ENCODE results near the gene RPL37A.
A peak's percentile ranks its signal among the peaks of the same experiment; 100 is the strongest.

The RPL37A gene

GRCh38 chr2:216495656-216496055, 3.0 kb upstream of the RPL37A start:
- DNase-seq (ENCODE audit: low read depth): no peak
- TF ChIP-seq, protein P1, sequence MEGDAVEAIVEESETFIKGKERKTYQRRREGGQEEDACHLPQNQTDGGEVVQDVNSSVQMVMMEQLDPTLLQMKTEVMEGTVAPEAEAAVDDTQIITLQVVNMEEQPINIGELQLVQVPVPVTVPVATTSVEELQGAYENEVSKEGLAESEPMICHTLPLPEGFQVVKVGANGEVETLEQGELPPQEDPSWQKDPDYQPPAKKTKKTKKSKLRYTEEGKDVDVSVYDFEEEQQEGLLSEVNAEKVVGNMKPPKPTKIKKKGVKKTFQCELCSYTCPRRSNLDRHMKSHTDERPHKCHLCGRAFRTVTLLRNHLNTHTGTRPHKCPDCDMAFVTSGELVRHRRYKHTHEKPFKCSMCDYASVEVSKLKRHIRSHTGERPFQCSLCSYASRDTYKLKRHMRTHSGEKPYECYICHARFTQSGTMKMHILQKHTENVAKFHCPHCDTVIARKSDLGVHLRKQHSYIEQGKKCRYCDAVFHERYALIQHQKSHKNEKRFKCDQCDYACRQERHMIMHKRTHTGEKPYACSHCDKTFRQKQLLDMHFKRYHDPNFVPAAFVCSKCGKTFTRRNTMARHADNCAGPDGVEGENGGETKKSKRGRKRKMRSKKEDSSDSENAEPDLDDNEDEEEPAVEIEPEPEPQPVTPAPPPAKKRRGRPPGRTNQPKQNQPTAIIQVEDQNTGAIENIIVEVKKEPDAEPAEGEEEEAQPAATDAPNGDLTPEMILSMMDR (IDR thresholded peaks at IDR 0.05; ENCODE audit: insufficient read depth, low read depth, low read length, missing control alignments): no peak
- H3K4me3 ChIP-seq (ENCODE audit: low read length): no peak overlapping the region

DNA sequence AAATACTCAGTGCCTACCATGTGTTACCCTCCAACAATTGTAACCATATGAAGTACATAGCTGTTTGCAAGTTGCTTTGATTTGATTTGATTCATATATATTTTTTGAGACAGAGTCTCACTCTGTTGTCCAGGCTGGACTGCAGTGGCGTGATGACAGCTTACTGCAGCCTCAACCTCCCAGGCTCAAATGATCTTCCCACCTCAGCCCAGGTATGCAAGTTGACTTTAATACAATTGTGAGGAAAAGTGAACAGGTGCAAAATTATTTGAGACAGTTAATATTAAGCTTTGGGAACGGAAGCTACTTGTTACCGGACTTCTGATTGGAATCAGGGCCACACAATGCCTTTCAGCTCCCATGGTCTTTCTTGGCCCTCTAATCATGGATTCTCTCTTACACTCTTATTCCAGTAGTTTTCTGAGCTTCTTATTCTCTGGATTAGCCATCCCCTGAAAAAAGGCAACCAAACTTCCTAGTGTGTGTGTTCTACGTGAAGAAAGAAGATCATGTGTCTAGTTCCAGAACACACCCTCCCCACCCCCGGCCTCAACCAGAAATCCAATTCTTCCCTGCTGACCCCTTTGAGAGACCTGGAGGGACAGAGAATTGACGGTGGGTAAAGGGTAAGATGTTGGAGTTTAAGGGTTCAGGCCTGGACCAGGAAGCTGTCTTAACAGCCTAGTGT, 1.1 kb upstream of the RPL37A start:
- TF ChIP-seq, protein P1 (IDR thresholded peaks at IDR 0.05; ENCODE audit: insufficient read depth, low read depth, low read length, missing control alignments): no peak
- peak overlapping the region; percentile 95 for H3K4me3 ChIP-seq (ENCODE audit: low read length)
- DNase-seq (ENCODE audit: low read depth): no peak

DNA sequence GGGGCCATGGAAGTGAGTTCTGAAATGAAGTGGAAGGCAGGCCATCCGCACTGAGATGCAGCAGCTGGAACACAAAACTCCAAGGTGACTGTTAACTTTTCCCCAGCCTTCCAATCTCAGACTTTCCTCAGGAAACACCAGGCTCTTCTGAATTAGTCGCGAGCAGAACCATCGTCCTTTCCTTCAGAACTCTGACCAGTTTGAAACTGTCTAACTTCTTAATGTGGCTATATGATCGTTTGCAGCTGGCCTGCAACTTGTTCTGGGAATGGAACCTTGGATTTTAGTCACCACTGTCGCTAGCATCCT, 620 bp upstream of the RPL37A start:
- DNase-seq (ENCODE audit: low read depth): no peak

GRCh38 chr2:216499641-216500218, 1.1 kb downstream of the RPL37A start:
- H3K4me3 ChIP-seq (ENCODE audit: low read length): peak overlapping the region; percentile 95

More for the DNA sequence above, 620 bp upstream of the RPL37A start:
- TF ChIP-seq, protein P1 (IDR thresholded peaks at IDR 0.05; ENCODE audit: insufficient read depth, low read depth, low read length, missing control alignments): no peak
- H3K4me3 ChIP-seq (ENCODE audit: low read length): peak overlapping the region; percentile 95

GRCh38 chr2:216500572-216500971, 1.9 kb downstream of the RPL37A start:
- no peak for DNase-seq (ENCODE audit: low read depth)
- peak overlapping the region; percentile 95 for H3K4me3 ChIP-seq (ENCODE audit: low read length)

More at GRCh38 chr2:216499641-216500218, 1.1 kb downstream of the RPL37A start:
- TF ChIP-seq, protein P1 (IDR thresholded peaks at IDR 0.05; ENCODE audit: insufficient read depth, low read depth, low read length, missing control alignments): no peak
- DNase-seq (ENCODE audit: low read depth): no peak

DNA sequence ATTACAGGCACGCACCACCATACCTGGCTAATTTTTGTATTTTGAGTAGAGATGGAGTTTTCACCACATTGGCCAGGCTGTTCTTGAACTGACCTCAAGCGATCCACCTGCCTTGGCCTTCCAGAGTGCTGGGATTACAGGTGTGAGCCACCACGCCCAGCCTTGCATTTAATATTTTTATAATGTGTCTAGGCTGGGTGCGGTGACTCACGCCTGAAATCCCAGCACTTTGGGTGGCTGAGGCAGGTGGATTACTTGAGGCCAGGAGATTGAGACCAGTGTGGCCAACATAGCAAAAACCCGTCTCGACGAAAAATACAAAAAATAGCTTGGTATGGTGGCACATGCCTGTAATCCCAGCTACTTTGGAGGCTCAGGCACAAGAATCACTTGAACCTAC, 3.2 kb downstream of the RPL37A start:
- TF ChIP-seq, protein P1 (IDR thresholded peaks at IDR 0.05; ENCODE audit: insufficient read depth, low read depth, low read length, missing control alignments): no peak
- H3K4me3 ChIP-seq (ENCODE audit: low read length): no peak overlapping the region
- DNase-seq (ENCODE audit: low read depth): peak; percentile 26

More at GRCh38 chr2:216500572-216500971, 1.9 kb downstream of the RPL37A start:
- TF ChIP-seq, protein P1 (IDR thresholded peaks at IDR 0.05; ENCODE audit: insufficient read depth, low read depth, low read length, missing control alignments): no peak
